H1 (cell line): ENCODE data around the gene DCPS.
"Not testable (repeated sequence)": the region's sequence is repeated elsewhere in the genome, so short reads cannot be mapped to it uniquely, and the experiment has no call there.

Experiments used
- EZH2 ChIP-seq: fragments of 200-600 bp; sonication (generic); IDR thresholded peaks from 2 replicates; pipeline ENCODE4 v1.7.1; 2012; ENCODE audit warnings: low read depth, mild to moderate bottlenecking, moderate library complexity, low read length, inconsistent platforms; ENCODE audit not compliant: severe bottlenecking
- POLR2A ChIP-seq, 2 experiments: IDR thresholded peaks; 1 replicate in 1 of 2; 2 replicates in 1 of 2; pipeline ENCODE4 v1.6.1; 2011; ENCODE audit warnings: low read depth in 2 of 2, low read length in 2 of 2, mild to moderate bottlenecking in 2 of 2; ENCODE audit errors: control extremely low read depth in 1 of 2
- RAD21 ChIP-seq, 2 experiments: IDR thresholded peaks in 1 of 2; conservative IDR thresholded peaks in 1 of 2; 2 replicates each; pipeline ENCODE4 v1.6.1; 2011; ENCODE audit warnings: low read depth in 2 of 2, low read length in 2 of 2, improper control_type of control experiment in 1 of 2, inconsistent platforms in 1 of 2, mild to moderate bottlenecking in 1 of 2, moderate library complexity in 1 of 2
- TF ChIP-seq, protein P1 (sequence below), 3 experiments: IDR thresholded peaks; 1 replicate in 2 of 3; 2 replicates in 1 of 3; pipeline versions ENCODE4 v1.5.1 to v1.6.1; 2011; ENCODE audit warnings: low read length in 3 of 3, mild to moderate bottlenecking in 3 of 3, inconsistent platforms in 2 of 3, low read depth in 1 of 3, moderate library complexity in 1 of 3; ENCODE audit not compliant: insufficient read depth in 1 of 3; ENCODE audit errors: control extremely low read depth in 1 of 3
- TF ChIP-seq, protein P2 (sequence below): fragments of 300-600 bp; sonication (generic); IDR thresholded peaks from 2 replicates; pipeline ENCODE4 v1.7.1; 2012; ENCODE audit warnings: low read length, moderate library complexity, mild to moderate bottlenecking, inconsistent platforms; ENCODE audit not compliant: insufficient replicate concordance

DNA sequence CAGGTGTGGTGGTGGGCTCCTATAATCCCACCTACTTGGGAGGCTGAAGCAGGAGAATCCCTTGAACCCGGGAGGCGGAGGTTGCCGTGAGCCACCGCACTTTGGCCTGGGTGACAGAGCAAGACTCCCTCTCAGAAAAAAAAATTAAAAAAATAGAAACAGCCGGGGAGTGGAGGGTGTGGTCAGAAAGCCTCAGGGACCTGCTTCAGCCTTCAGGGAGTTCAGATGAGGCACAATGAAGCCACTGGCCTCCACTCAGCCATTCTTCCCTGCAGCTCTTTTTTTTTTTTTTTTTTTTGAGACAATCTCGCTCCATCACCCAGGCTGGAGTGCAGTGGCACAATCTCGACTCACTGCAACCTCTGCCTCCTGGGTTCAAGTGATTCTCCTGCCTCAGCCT lies 43.1 kb downstream of the DCPS start:
- not testable (repeated sequence) for TF ChIP-seq POLR2A (IDR thresholded peaks at IDR 0.05; ENCODE audit: control extremely low read depth in 1 of 2, low read depth in 2 of 2, low read length in 2 of 2); RAD21 (IDR thresholded peaks at IDR 0.05 in 1 of 2, conservative IDR thresholded peaks at IDR 0.05 in 1 of 2; ENCODE audit: low read depth in 2 of 2, low read length in 2 of 2); EZH2
- TF ChIP-seq, protein P1, sequence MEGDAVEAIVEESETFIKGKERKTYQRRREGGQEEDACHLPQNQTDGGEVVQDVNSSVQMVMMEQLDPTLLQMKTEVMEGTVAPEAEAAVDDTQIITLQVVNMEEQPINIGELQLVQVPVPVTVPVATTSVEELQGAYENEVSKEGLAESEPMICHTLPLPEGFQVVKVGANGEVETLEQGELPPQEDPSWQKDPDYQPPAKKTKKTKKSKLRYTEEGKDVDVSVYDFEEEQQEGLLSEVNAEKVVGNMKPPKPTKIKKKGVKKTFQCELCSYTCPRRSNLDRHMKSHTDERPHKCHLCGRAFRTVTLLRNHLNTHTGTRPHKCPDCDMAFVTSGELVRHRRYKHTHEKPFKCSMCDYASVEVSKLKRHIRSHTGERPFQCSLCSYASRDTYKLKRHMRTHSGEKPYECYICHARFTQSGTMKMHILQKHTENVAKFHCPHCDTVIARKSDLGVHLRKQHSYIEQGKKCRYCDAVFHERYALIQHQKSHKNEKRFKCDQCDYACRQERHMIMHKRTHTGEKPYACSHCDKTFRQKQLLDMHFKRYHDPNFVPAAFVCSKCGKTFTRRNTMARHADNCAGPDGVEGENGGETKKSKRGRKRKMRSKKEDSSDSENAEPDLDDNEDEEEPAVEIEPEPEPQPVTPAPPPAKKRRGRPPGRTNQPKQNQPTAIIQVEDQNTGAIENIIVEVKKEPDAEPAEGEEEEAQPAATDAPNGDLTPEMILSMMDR (IDR thresholded peaks at IDR 0.05; ENCODE audit: control extremely low read depth in 1 of 3, insufficient read depth in 1 of 3, low read depth in 1 of 3, low read length in 3 of 3), result not testable (repeated sequence)
- TF ChIP-seq, protein P2, sequence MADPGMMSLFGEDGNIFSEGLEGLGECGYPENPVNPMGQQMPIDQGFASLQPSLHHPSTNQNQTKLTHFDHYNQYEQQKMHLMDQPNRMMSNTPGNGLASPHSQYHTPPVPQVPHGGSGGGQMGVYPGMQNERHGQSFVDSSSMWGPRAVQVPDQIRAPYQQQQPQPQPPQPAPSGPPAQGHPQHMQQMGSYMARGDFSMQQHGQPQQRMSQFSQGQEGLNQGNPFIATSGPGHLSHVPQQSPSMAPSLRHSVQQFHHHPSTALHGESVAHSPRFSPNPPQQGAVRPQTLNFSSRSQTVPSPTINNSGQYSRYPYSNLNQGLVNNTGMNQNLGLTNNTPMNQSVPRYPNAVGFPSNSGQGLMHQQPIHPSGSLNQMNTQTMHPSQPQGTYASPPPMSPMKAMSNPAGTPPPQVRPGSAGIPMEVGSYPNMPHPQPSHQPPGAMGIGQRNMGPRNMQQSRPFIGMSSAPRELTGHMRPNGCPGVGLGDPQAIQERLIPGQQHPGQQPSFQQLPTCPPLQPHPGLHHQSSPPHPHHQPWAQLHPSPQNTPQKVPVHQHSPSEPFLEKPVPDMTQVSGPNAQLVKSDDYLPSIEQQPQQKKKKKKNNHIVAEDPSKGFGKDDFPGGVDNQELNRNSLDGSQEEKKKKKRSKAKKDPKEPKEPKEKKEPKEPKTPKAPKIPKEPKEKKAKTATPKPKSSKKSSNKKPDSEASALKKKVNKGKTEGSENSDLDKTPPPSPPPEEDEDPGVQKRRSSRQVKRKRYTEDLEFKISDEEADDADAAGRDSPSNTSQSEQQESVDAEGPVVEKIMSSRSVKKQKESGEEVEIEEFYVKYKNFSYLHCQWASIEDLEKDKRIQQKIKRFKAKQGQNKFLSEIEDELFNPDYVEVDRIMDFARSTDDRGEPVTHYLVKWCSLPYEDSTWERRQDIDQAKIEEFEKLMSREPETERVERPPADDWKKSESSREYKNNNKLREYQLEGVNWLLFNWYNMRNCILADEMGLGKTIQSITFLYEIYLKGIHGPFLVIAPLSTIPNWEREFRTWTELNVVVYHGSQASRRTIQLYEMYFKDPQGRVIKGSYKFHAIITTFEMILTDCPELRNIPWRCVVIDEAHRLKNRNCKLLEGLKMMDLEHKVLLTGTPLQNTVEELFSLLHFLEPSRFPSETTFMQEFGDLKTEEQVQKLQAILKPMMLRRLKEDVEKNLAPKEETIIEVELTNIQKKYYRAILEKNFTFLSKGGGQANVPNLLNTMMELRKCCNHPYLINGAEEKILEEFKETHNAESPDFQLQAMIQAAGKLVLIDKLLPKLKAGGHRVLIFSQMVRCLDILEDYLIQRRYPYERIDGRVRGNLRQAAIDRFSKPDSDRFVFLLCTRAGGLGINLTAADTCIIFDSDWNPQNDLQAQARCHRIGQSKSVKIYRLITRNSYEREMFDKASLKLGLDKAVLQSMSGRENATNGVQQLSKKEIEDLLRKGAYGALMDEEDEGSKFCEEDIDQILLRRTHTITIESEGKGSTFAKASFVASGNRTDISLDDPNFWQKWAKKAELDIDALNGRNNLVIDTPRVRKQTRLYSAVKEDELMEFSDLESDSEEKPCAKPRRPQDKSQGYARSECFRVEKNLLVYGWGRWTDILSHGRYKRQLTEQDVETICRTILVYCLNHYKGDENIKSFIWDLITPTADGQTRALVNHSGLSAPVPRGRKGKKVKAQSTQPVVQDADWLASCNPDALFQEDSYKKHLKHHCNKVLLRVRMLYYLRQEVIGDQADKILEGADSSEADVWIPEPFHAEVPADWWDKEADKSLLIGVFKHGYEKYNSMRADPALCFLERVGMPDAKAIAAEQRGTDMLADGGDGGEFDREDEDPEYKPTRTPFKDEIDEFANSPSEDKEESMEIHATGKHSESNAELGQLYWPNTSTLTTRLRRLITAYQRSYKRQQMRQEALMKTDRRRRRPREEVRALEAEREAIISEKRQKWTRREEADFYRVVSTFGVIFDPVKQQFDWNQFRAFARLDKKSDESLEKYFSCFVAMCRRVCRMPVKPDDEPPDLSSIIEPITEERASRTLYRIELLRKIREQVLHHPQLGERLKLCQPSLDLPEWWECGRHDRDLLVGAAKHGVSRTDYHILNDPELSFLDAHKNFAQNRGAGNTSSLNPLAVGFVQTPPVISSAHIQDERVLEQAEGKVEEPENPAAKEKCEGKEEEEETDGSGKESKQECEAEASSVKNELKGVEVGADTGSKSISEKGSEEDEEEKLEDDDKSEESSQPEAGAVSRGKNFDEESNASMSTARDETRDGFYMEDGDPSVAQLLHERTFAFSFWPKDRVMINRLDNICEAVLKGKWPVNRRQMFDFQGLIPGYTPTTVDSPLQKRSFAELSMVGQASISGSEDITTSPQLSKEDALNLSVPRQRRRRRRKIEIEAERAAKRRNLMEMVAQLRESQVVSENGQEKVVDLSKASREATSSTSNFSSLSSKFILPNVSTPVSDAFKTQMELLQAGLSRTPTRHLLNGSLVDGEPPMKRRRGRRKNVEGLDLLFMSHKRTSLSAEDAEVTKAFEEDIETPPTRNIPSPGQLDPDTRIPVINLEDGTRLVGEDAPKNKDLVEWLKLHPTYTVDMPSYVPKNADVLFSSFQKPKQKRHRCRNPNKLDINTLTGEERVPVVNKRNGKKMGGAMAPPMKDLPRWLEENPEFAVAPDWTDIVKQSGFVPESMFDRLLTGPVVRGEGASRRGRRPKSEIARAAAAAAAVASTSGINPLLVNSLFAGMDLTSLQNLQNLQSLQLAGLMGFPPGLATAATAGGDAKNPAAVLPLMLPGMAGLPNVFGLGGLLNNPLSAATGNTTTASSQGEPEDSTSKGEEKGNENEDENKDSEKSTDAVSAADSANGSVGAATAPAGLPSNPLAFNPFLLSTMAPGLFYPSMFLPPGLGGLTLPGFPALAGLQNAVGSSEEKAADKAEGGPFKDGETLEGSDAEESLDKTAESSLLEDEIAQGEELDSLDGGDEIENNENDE, result not testable (repeated sequence)
